ENCODE measurements around the gene STRA6.

STRA6 gene

DNA sequence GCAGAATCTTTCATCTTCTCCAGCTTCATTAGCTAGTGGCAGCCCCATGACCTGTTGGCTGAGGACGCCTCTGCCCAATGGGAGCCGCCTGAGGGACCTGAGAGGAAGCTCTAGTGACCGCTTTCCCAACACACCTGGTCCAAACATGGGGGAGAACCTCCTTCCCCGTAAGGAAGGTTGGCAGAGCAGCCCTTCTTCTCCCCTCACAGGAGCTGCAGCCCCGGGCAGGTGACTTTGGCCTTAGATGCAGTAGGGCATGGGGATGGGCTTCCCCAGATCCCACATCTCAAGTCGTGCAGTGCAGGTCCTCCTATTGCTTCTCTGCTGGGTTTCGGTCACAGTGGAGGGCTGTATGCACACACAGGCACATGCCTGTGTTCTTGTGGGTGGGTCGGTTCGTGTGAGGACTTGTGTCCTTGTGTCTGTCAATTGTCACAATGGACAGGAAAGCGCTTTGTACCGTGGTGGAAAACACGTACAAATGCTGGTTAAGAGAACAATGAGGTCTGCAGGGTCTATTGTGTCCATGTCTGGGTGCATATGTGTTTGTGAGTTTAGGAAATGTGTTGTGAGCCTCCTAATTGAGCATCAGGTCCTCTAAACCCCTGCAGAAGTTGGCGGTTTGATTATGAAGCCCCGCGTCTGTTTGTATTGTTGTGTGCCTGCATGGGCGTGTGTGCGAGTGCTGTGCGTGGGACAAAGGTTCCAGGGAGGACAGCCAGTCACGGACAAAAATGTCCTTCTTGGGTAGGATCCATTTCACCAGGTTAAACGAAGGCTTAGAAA, 70.8 kb downstream of the STRA6 start:
- Histone ChIP-seq H3K9me3 (ENCODE audit: control insufficient read depth in 2 of 2, low read length in 2 of 2) (no peaks in the 10 kb centered on the region), H3K27ac (ENCODE audit: low read depth in 2 of 2, low read length in 2 of 2) (no peak overlapping the region), H3K27me3 (ENCODE audit: control insufficient read depth in 2 of 2, insufficient read depth in 2 of 2, low read length in 2 of 2) (peaks cover 59 to 62% of the 10 kb centered on the region in 2 donors), H3K9ac (ENCODE audit: low read depth in 1 of 2, low read length in 2 of 2) (no peak overlapping the region), H3K36me3 (ENCODE audit: control insufficient read depth in 2 of 2, insufficient read depth in 2 of 2, low read length in 2 of 2) (no peaks in the 10 kb centered on the region), H3K4me1 (ENCODE audit: control insufficient read depth in 2 of 2, insufficient read depth in 2 of 2, low read length in 2 of 2) (peaks cover 1 to 3% of the 10 kb centered on the region in 2 donors), H3K4me3 (ENCODE audit: low read length in 2 of 2) (no peak overlapping the region)

DNA sequence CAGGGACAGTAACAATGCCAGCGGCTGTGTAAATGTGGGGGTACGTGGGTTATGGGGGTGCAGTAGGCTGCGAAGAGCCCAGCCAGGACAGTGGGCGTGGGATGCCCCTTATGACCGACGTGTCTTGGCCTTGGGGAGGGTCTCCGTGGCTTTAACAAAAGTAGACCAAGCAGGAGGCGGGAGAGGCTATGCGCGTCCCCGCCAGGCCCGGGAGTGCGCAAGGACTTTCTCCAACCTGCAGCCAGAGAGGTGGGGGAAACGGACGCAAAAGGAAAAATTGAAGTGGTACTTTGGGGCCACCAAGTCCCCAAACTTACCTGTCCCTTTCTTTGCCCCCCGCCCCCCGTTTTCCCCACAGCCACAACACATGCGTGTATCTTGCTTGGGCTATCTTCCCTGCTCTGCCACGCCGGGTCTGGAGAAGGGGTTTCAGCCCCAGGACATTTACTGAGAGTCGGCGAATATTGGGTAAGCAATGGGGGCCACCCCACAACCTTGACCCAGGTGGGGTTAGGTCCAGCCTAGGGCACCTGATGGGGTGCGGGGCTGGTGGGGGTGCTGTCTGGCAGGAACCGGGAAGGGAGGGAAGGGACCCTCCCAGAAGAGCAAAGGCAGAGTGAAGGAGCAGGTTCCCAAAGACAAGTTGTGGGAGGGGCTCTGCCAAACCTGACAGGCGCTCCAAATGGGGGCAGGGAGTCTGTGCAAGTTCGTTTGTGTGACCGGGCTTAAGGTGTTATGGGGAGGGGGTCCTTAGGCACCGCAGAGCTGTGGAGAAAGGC, 71.5 kb downstream of the STRA6 start:
- Histone ChIP-seq H3K4me1 (ENCODE audit: control insufficient read depth in 2 of 2, insufficient read depth in 2 of 2, low read length in 2 of 2) (no peaks in the 10 kb centered on the region), H3K36me3 (ENCODE audit: control insufficient read depth in 2 of 2, insufficient read depth in 2 of 2, low read length in 2 of 2) (no peaks in the 10 kb centered on the region), H3K27ac (ENCODE audit: low read depth in 2 of 2, low read length in 2 of 2) (no peak overlapping the region), H3K9ac (ENCODE audit: low read depth in 1 of 2, low read length in 2 of 2) (no peak overlapping the region), H3K4me3 (ENCODE audit: low read length in 2 of 2) (no peak overlapping the region), H3K27me3 (ENCODE audit: control insufficient read depth in 2 of 2, insufficient read depth in 2 of 2, low read length in 2 of 2) (peaks cover 56 to 59% of the 10 kb centered on the region in 2 donors), H3K9me3 (ENCODE audit: control insufficient read depth in 2 of 2, low read length in 2 of 2) (no peaks in the 10 kb centered on the region)

GRCh38 chr15:74130155-74130848, 72.3 kb downstream of the STRA6 start, which contains the start of gene ISLR2:
Gene ISLR2, plus strand, starts transcription at chr15:74130586. Its CDS starts 2,169 bp downstream, at chr15:74132755.
- H3K27me3 ChIP-seq (ENCODE audit: control insufficient read depth in 2 of 2, insufficient read depth in 2 of 2, low read length in 2 of 2), result peaks cover 52 to 58% of the 10 kb centered on the region in 2 donors
- no peak within 1 kb of the TSS for H3K27ac ChIP-seq (ENCODE audit: low read depth in 2 of 2, low read length in 2 of 2)
- no peak within 1 kb of the TSS for H3K9ac ChIP-seq (ENCODE audit: low read depth in 1 of 2, low read length in 2 of 2)
- H3K9me3 ChIP-seq (ENCODE audit: control insufficient read depth in 2 of 2, low read length in 2 of 2), result no peaks in the 10 kb centered on the region
- no peak within 1 kb of the TSS for H3K4me3 ChIP-seq (ENCODE audit: low read length in 2 of 2)
- H3K4me1 ChIP-seq (ENCODE audit: control insufficient read depth in 2 of 2, insufficient read depth in 2 of 2, low read length in 2 of 2), result no peaks in the 10 kb centered on the region
- H3K36me3 ChIP-seq (ENCODE audit: control insufficient read depth in 2 of 2, insufficient read depth in 2 of 2, low read length in 2 of 2), result no peaks in the 10 kb centered on the region

- H3K9me3 ChIP-seq (ENCODE audit: control insufficient read depth in 2 of 2, low read length in 2 of 2), result no peaks in the 10 kb centered on the region
- no peaks in the 10 kb centered on the region for H3K36me3 ChIP-seq (ENCODE audit: control insufficient read depth in 2 of 2, insufficient read depth in 2 of 2, low read length in 2 of 2)
- H3K9ac ChIP-seq (ENCODE audit: low read depth in 1 of 2, low read length in 2 of 2), result no peak overlapping the region
- H3K4me1 ChIP-seq (ENCODE audit: control insufficient read depth in 2 of 2, insufficient read depth in 2 of 2, low read length in 2 of 2), result no peaks in the 10 kb centered on the region
- H3K27ac ChIP-seq (ENCODE audit: low read depth in 2 of 2, low read length in 2 of 2), result no peak overlapping the region
- H3K4me3 ChIP-seq (ENCODE audit: low read length in 2 of 2), result no peak overlapping the region
- peaks cover 47 to 52% of the 10 kb centered on the region in 2 donors for H3K27me3 ChIP-seq (ENCODE audit: control insufficient read depth in 2 of 2, insufficient read depth in 2 of 2, low read length in 2 of 2)
Measured at GRCh38 chr15:74129586-74130154, 72.9 kb downstream of the STRA6 start.
